GM19438 (cell line): ENCODE data around the gene DCTD.
A peak's percentile ranks its signal among the peaks of the same experiment; 100 is the strongest.

ENCODE experiments used
- ATAC-seq: cut with Tn5 transposase; IDR thresholded peaks from one replicate; pipeline ENCODE4 v1.9.1; 2021; ENCODE audit warnings: low read depth; ENCODE audit not compliant: unreplicated experiment

Gene DCTD

GRCh38 chr4:182917182-182918043 is at the start of gene DCTD:
TSS of gene DCTD (minus strand) at chr4:182917386. CDS start at chr4:182915568, 1,818 bp downstream.
- peak; percentile 74 for ATAC-seq

- no peak for ATAC-seq
These were observed 43.6 kb upstream of the DCTD start for GRCh38 chr4:182960746-182961145.

DNA sequence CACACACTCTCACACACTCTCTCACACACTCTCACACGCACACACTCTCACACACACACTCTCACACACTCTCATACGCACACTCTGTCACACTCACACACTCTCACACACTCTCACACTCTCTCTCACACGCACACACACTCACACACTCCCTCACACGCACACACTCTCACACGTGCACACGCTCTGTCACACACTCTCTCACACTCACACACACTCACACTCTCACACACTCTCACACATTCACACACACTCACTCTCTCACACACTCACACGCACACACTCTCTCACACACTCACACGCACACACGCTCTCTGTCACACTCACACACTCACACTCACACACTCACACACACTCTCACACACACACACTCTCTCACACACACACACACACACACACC is 43.0 kb upstream of the DCTD start:
- no peak for ATAC-seq

DNA sequence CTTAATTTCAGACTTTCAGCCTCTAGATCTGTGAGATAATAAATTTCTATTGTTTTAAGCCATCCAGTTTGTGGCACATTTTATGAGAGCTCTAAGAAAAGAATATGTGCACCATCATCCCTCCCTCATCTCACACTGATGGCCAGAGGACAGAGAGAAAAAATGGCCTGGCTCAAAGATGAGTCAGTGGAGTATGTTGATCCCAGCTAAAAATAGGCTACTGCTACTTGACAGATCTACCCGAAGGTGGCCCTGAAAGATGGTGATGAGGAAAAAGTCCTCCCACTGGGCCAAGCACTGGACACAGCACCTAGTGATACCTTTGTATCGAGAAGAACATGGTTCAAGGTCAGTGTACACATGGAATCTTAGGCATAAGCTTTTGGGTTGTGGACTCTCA is 38.2 kb upstream of the DCTD start:
- ATAC-seq = no peak

DNA sequence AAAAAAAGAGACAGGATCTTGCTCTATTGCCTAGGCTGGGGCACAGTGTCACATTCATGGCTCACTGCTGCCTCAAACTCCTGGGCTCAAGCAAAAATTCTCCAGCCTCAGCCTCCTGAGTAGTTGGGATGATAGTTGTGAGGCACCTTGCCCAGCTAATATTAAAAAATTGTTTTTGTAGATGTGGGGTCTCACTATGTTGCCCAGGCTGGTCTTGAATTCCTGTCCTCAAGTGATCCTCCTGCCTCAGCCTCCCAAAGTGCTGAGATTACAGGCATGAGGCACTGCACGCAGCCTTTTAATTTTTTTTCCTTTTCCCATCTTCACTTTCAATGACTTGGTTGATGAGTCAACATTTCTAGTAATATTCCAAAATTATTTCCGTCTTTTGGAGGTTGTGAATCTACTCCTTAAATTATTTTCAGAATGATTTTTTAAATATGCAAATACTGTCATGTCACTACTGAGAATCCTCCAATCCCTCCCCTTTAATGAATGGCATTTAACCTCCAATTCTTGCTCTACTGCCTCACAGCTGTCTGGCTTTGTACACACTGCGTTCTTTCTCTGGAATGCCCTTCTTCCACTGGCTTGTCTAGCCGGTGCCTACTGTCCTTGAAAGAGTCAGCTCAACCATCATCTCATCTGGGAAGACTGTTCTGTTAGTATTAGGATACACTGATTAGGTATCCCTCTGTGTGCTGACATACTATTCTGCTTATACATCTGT is 27.5 kb upstream of the DCTD start:
- no peak for ATAC-seq

GRCh38 chr4:182939680-182940079 is 22.5 kb upstream of the DCTD start:
- no peak for ATAC-seq

- ATAC-seq = peak; percentile 99
These were observed 21.0 kb upstream of the DCTD start for GRCh38 chr4:182938205-182938645.

- ATAC-seq = peak; percentile 23
These were observed 20.4 kb upstream of the DCTD start for GRCh38 chr4:182937268-182938204.

DNA sequence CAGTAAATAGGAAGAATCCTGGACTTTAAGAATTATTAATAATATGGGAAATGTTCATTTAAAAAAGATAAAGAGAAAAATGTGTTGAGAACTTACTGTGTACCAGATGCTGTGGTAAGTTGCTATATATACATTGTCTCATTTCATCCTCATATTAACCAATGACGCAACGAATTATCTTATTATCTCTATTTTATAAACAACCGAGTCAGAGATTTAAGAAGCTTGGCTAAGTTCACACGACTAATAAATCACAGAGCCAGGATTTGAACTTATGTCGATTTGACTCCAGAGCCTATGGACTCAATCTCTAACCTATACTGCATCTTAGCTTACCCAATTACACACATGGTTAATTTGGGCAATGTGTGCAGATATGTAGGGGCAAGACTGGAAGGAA is 15.5 kb upstream of the DCTD start:
- ATAC-seq = no peak

DNA sequence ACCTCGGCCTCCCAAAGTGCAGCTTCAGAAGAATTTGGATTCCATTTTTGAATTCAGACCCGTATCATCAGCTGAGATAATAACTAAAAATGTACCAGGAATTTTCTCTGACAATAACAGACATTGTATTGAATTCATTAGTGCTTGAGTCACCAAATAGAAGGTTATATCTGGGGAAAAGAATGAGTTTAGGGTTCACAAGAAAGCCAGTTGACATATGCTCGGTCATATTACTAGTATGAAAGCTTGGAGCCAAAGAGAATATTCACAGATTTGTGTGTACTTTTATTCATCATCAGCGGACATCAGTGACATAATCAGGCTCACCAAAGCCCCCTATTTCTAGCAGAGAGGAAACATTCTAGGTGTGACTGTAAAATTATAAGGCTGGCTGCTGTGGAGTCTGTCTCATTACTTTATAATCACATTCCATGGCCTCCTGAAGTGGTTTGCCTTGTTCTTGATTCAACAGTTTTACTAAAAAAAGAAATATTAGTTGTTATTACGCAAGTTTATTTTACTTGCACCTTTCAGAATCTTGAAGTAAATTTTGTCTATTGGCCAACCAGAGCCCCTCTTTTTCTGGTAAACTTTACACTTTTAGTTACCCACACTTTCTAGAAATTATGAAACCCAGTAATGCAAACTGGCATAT is 14.6 kb upstream of the DCTD start:
- no peak for ATAC-seq

DNA sequence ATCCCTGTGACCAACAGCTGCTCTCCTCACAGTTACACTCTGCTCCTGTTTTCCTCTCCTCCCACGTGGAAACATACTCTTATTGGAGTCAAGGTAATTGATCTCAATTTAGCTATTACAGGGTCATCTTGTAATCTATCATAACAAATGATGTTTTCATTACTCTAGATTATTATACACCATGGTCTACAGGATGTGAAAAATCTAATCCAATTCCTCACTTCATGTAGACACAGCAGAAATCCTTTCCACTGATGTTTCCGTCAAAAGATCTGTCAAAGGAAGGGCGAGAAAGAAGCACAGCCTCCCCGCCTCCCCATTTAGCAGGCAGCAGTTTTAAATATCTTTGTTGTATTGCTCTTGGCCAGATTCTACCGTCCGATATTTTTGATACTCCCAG is 13.7 kb upstream of the DCTD start:
- ATAC-seq = no peak

DNA sequence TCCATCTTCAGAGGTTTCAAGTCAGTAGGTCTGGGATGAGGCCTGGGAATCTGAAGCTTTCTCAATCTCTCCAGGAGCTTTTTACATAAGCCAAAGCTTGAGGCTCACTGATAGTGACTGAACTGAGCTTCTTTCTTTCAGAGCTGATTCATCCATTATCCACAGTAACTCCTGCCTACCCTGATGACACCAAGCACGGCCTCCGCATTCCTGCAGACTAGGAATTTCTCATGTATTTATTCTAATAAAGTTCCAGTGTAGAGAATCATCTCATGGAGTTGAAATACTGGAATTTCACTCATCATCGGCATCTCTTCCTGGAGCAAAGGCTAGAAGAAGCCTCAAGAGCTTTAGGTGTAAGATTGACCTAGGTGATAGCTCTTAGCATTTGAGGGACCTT is 12.1 kb upstream of the DCTD start:
- no peak for ATAC-seq

- no peak for ATAC-seq
These were observed 10.9 kb upstream of the DCTD start for GRCh38 chr4:182928061-182928460.

DNA sequence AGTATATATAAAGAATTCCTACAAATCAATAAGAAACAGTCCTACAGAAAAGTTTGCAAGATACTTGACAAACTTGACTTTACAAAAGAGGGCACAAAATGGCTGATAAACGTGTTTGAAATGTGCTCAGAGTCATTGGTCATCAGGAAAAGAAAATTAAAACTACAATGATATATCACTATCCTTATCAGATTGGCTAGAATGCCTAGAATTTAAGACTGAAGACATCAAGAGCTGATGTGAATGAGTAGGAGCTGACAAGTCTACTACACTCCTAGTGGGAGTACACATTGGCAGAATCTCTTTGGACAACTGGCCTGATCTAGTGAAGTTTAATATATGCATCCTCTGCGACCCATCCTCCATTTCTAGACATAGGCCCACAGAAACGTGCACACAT is 10.3 kb upstream of the DCTD start:
- ATAC-seq = no peak

GRCh38 chr4:182925855-182926254 is 8.7 kb upstream of the DCTD start:
- no peak for ATAC-seq

- ATAC-seq = peak; percentile 100
These were observed 8.1 kb upstream of the DCTD start for GRCh38 chr4:182925298-182925757.

- ATAC-seq = no peak
These were observed 7.3 kb upstream of the DCTD start for GRCh38 chr4:182924497-182924896.

- ATAC-seq = no peak
These were observed 6.7 kb upstream of the DCTD start for GRCh38 chr4:182923796-182924340.

DNA sequence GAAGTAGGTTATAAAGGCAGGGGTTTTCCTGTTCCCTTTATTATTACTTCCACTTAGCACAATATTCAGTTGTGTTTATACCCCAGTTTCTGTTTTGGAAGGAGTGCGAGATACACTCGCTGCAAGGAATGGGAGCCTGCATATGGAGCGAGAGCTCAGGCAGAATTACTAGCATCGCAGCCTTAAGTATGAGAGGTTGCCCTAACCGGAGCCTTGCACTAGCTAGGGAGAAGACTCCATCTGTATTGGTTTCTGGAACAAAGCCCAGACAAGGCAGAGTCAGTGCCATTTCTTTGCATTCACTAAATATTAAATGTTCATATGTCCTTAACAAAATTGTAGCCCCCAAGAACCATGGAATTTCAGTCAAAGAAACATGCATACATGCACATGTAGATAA is 6.2 kb upstream of the DCTD start:
- ATAC-seq = no peak
